Activated CD4-positive, alpha-beta T cell treated with anti-CD3 and anti-CD28 coated beads, Interleukin-2, amount 10 ng/mL, durations not matched to agents 24 days and 14 days (primary cell): ENCODE data around the gene PGLYRP4. TPM values are rescaled to one million over a fixed set of nuclear protein-coding genes. Genes with fewer than 3 reads are reported as not detected.
"Not testable (repeated sequence)": the region's sequence is repeated elsewhere in the genome, so short reads cannot be mapped to it uniquely, and the experiment has no call there.

Experiments used
- DNase-seq: peaks from one replicate; pipeline ENCODE4 v3.0.0; 2022
- H3K27ac Mint-ChIP-seq: one replicate; pipeline ENCODE4 v1.8.0; 2022; ENCODE audit warnings: mild to moderate bottlenecking, mixed read lengths
- H3K27me3 Mint-ChIP-seq: one replicate; pipeline ENCODE4 v1.8.0; 2022; ENCODE audit warnings: mixed read lengths
- H3K36me3 Mint-ChIP-seq: one replicate; pipeline ENCODE4 v1.8.0; 2022; ENCODE audit warnings: low read depth, mild to moderate bottlenecking, mixed read lengths
- H3K4me1 Mint-ChIP-seq: one replicate; pipeline ENCODE4 v1.8.0; 2021; ENCODE audit warnings: mixed read lengths
- H3K4me3 Mint-ChIP-seq: one replicate; pipeline ENCODE4 v1.8.0; 2022; ENCODE audit warnings: mild to moderate bottlenecking, moderate library complexity, mixed read lengths
- H3K9me3 Mint-ChIP-seq: one replicate; pipeline ENCODE4 v1.8.0; 2021; ENCODE audit warnings: mixed read lengths
- intact Hi-C: fragments of 100-400 bp; cut with micrococcal nuclease; formaldehyde crosslinking; loops from one replicate; pipeline ENCODE4 v1.15.1; 2023
- total RNA-seq: library from RNA; stranded (reverse); gene quantifications from 2 replicates; pipeline ENCODE4 v1.2.3, GENCODE V29; 2022

Gene PGLYRP4
- total RNA-seq, 1 donor from 2014 or later: not detected

DNA sequence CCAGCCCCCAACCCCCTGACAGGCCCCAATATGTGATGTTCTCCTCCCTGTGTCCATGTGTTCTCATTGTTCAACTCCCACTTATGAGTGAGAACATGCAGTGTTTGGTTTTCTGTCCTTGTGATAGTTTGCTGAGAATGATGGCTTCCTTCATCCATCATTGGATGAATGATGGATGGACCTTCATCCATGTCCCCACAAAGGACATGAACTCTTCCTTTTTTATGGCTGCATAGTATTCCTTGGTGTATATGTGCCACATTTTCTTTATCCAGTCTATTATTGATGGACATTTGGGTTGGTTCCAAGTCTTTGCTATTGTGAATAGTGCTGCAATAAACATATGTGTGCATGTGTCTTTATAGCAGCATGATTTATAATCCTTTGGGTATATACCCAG is 34.3 kb downstream of the PGLYRP4 start:
- H3K27me3 Mint-ChIP-seq: peaks cover 15% of the 10 kb centered on the region
- H3K4me3 Mint-ChIP-seq, DNase-seq, intact Hi-C loops, H3K27ac Mint-ChIP-seq, H3K4me1 Mint-ChIP-seq, H3K9me3 Mint-ChIP-seq, H3K36me3 Mint-ChIP-seq: not testable (repeated sequence)

DNA sequence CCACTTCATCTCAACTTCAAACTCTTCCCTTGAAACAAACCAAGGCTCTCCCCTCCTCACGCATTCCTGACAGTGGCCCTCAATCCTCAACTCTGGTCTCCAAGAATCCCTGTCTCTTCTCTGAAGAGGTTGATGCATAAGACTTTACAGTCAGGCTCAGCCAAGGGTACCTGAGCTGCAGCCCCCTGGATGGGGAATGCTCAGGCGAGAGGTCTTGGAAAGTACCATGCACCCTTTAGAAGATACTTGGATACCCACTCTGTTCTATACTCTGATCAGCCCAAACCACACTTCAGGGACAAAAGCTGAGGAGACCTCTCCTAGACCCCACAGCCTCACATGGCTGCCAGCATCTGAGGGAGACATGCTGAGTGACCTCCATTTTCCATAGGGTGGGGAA is 35.4 kb downstream of the PGLYRP4 start:
- Mint-ChIP-seq H3K4me3 (no peak overlapping the region), H3K27me3 (peaks cover 11% of the 10 kb centered on the region)
- intact Hi-C loops: no loop called here

DNA sequence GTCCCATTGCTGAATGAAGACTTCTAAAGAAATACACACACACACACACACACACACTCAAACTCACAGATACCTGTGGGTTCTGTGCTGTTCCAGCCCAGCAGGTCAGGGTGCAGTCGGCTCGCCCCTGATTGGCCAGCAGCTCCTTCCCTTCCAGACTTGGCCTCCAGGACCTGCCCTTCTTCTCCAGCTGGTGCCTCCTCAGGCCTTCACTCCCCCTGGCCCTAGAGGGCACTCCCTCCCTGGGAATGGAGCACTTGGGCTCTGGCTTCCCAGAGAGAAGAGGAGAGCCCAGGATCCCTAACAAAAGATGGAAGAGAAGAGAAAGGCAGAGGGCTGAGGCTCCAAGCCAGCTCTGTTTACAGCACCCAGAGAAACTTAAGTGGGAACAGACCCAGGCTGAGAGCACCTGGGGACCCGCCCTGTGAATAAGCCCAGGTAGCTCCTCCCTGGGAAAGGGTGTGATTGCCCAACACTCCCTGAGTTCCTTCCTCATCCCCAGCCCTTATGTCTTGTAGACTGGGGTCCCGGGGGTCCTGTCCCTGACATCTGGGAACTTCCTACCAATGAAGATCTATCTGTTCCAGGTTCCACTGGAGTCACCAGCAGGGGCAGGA is 36.0 kb downstream of the PGLYRP4 start, which contains the start of gene PGLYRP3:
Gene PGLYRP3 (minus strand): TSS at position 383 of the 617 bp plus-strand sequence. CDS start 2,287 bp downstream, outside the sequence.
- Mint-ChIP-seq H3K9me3 (no peaks in the 10 kb centered on the region), H3K36me3 (no peaks in the 10 kb centered on the region), H3K27ac (no peak within 1 kb of the TSS), H3K4me1 (no peaks in the 10 kb centered on the region), H3K27me3 (peaks cover 7% of the 10 kb centered on the region), H3K4me3 (no peak within 1 kb of the TSS)
- intact Hi-C loops: no loop called here
- DNase-seq: no peak

More for the DNA sequence above, 35.4 kb downstream of the PGLYRP4 start:
- Mint-ChIP-seq H3K27ac (no peak overlapping the region), H3K4me1 (no peaks in the 10 kb centered on the region), H3K9me3 (no peaks in the 10 kb centered on the region), H3K36me3 (no peaks in the 10 kb centered on the region)
- DNase-seq: no peak

GRCh38 chr1:153310526-153310925 is 38.1 kb downstream of the PGLYRP4 start:
- DNase-seq: peak; percentile 49

DNA sequence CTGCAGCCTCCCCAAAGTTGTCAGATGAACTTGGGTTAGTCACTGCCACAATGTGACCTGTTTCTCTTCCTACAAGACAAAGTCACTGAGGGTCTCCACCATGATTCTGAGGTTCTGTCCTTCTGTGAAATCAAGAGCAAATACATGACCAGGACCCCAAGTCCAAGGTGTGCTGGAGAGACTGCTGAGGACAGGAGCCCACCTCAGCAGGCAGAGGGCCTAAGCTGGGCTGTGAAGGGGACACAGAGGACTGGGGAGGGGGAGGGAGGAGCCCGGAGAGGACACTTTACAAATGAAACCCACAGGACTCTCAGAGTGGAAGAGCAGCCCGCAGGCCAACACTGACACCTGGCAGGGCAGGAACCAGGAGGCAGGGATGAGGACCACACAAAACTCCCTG is 39.2 kb downstream of the PGLYRP4 start:
- no peaks in the 10 kb centered on the region for H3K36me3 Mint-ChIP-seq
- intact Hi-C loops: no loop called here
- no peaks in the 10 kb centered on the region for H3K4me1 Mint-ChIP-seq
- peak; percentile 23 for DNase-seq
- H3K9me3 Mint-ChIP-seq: no peaks in the 10 kb centered on the region
- H3K27me3 Mint-ChIP-seq: peaks cover 4% of the 10 kb centered on the region
- H3K4me3 Mint-ChIP-seq: no peak overlapping the region
- no peak overlapping the region for H3K27ac Mint-ChIP-seq

More at GRCh38 chr1:153310526-153310925, 38.1 kb downstream of the PGLYRP4 start:
- Mint-ChIP-seq H3K27me3 (peaks cover 1% of the 10 kb centered on the region), H3K36me3 (no peaks in the 10 kb centered on the region), H3K4me1 (no peaks in the 10 kb centered on the region), H3K9me3 (no peaks in the 10 kb centered on the region), H3K27ac (no peak overlapping the region), H3K4me3 (no peak overlapping the region)
- intact Hi-C loops: no loop called here

DNA sequence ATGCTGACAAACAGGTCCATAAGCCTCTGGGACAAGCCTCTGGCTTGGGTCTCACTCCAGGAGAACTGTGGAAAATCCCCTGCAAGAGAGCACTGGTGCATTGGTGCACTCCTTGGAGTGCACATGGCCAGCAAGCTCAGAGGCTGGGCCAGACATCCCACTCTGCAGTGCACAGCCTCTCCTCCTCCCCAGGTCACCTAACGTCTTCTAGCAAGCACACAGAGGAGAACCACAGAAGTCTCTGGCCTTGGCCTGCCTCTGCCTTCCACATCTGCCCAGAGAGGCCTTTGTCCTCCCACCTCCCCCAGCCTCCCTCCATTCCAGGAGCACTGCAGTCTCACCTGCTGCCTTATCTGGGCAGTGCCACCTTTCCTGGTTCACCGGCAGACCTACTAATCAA is 40.1 kb downstream of the PGLYRP4 start:
- Mint-ChIP-seq H3K9me3 (no peaks in the 10 kb centered on the region), H3K4me1 (no peaks in the 10 kb centered on the region), H3K36me3 (no peaks in the 10 kb centered on the region), H3K27me3 (peaks cover 4% of the 10 kb centered on the region), H3K27ac (no peak overlapping the region), H3K4me3 (no peak overlapping the region)
- no peak for DNase-seq
- intact Hi-C loops: no loop called here

DNA sequence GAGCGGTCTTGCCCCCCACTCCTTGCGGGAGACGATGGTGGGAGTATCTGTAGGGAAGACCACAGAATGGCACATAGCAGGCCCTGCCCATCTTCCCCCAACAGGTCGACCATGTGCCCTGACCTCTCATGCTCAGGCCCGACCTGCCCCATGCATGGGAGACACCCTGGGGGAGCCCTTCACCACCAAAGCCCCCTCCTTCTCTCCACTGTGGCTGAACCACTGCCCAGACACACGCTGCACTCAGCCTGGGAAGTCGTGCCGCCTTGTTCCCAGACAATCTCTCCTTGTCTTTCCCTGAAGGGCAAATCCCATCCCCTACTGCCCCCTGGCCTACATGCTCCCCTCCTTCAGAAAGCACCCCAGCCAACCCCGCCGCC is 41.4 kb downstream of the PGLYRP4 start:
- Mint-ChIP-seq H3K4me3 (no peak overlapping the region), H3K4me1 (no peaks in the 10 kb centered on the region), H3K27me3 (peaks cover 4% of the 10 kb centered on the region), H3K36me3 (no peaks in the 10 kb centered on the region), H3K9me3 (no peaks in the 10 kb centered on the region), H3K27ac (no peak overlapping the region)
- intact Hi-C loops: no loop called here
- no peak for DNase-seq

DNA sequence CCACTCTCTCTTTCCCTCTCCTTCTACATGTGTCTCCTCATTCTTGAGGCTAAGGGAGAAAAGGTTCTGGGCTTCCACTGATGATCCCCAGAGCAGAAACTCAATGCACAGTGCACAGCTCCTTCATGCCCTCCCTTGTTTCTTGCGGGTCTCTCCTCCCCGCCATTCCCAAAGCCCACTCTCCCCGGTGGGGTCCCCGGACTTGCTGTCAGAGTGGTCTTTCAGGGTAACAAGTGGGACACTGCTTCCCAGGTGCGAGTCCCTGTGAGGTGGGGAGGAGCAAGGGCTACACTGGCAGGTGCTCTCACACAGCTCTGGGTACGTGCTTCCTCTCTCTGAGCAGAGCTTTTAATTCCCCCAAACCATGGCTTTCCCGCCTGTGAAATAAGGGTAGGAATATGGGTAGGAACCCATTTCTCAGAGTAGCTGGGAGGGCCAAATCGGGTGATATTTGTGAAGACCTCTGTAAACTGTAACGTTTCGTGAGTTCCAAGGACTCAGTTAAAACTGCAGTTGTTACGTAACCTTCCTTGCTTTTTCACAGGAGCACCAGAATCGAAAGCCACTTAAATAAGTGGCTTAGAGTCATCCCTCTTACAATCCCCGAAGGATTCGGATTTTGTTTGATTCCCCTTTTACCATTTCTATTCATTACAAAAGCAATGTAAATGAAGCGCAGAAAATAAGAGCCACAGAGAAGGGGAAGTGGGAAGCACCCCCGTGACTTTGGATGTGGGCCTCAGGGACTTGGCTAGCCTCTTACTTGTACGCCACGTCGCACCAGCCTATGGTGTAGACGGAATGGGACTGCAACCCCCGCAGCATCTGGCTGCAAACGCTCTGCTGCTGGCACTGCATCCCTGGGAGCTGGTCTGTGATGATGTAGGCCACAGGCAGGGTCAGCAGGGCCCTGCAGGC is 42.1 kb downstream of the PGLYRP4 start:
- no peaks in the 10 kb centered on the region for H3K4me1 Mint-ChIP-seq
- H3K9me3 Mint-ChIP-seq: no peaks in the 10 kb centered on the region
- DNase-seq: no peak
- no peaks in the 10 kb centered on the region for H3K36me3 Mint-ChIP-seq
- intact Hi-C loops: no loop called here
- H3K27ac Mint-ChIP-seq: no peak overlapping the region
- no peak overlapping the region for H3K4me3 Mint-ChIP-seq
- H3K27me3 Mint-ChIP-seq: peaks cover 4% of the 10 kb centered on the region

DNA sequence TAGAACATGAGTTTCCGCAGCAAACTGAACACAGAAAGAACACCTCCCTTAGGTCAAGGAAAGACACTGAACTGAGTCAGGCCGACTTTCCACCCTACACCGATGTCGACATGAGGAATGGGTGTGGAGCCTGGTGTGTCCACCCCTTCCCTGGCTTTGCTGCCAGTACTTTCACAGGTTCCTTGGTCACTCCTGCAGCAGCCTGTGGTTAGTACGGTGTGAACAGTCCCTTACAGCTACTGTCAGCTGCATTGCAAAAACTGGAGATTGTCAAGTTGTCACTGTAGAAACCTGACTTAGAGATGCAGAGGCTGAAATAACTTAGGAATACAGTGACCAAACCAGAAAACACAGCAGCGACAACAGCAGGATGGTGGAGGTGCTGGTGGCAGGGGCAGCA is 43.0 kb downstream of the PGLYRP4 start:
- no peaks in the 10 kb centered on the region for H3K4me1 Mint-ChIP-seq
- H3K9me3 Mint-ChIP-seq: no peaks in the 10 kb centered on the region
- H3K4me3 Mint-ChIP-seq: no peak overlapping the region
- no peaks in the 10 kb centered on the region for H3K36me3 Mint-ChIP-seq
- H3K27me3 Mint-ChIP-seq: peaks cover 4% of the 10 kb centered on the region
- intact Hi-C loops: no loop called here
- no peak overlapping the region for H3K27ac Mint-ChIP-seq
- DNase-seq: no peak

DNA sequence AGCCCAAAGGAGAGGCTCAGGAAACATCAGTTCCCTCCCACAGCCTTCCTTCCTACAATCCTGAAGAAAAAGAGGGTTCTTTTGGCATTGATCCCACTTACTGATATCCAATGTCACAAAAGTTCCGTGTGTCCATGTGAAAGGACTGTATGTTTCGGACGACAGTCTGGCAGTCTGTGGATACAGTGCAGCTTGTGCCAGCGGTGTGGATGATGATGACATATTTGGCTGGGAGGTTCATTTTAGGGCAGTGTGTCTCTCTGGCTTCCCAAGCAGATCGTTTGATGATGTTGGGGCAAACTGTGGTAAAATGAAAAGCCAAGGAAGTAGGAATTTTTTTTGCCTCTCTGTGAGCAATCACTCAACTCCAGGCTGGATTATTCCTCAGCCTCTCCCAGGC is 46.3 kb downstream of the PGLYRP4 start:
- H3K4me3 Mint-ChIP-seq: no peak overlapping the region

DNA sequence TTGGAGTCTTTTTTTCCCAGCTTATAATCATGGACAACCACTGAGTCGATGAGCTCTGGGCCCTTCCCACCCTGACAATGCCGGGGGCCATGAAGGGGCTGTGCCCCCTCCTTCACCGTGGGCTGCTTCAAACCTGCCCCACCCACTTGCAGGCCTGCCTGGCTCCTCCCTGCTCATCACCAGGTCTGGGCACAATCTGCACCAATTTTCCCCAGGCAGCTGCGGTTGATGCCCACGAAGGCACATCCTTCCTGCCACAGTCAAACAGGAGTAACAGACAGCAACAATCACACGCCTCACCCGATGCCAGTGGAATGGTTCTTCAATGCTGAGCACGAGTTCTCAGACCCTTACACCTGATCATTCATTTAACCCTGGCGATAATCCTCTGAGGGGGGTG is 54.8 kb downstream of the PGLYRP4 start:
- Mint-ChIP-seq H3K27me3 (peaks cover 4% of the 10 kb centered on the region), H3K27ac (no peak overlapping the region), H3K4me1 (peaks cover 8% of the 10 kb centered on the region), H3K36me3 (no peaks in the 10 kb centered on the region), H3K9me3 (no peaks in the 10 kb centered on the region), H3K4me3 (no peak overlapping the region)
- intact Hi-C loops: no loop called here
- DNase-seq: no peak

More for the DNA sequence above, 46.3 kb downstream of the PGLYRP4 start:
- H3K4me1 Mint-ChIP-seq: no peaks in the 10 kb centered on the region
- H3K9me3 Mint-ChIP-seq: no peaks in the 10 kb centered on the region
- DNase-seq: no peak
- H3K27me3 Mint-ChIP-seq: peaks cover 4% of the 10 kb centered on the region
- H3K36me3 Mint-ChIP-seq: no peaks in the 10 kb centered on the region
- intact Hi-C loops: no loop called here
- H3K27ac Mint-ChIP-seq: no peak overlapping the region

DNA sequence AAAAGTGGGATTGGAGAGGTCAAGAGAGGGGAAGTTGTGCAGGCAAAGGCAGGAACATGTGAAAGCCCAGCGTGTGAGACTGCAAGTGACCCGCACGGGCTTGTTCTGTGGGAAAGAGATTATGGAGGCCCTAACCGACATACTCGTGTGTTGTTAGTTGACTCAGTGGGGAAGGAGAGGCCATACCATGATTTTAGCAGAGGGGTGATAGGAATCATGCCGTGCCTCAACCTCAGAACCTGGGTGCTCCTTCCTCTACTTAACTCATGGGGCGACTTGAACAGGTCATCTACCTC is 55.2 kb downstream of the PGLYRP4 start:
- no peaks in the 10 kb centered on the region for H3K36me3 Mint-ChIP-seq
- H3K27ac Mint-ChIP-seq: no peak overlapping the region
- peaks cover 4% of the 10 kb centered on the region for H3K27me3 Mint-ChIP-seq
- DNase-seq: no peak
- H3K4me1 Mint-ChIP-seq: peaks cover 8% of the 10 kb centered on the region
- intact Hi-C loops: no loop called here
- no peaks in the 10 kb centered on the region for H3K9me3 Mint-ChIP-seq
- H3K4me3 Mint-ChIP-seq: no peak overlapping the region

DNA sequence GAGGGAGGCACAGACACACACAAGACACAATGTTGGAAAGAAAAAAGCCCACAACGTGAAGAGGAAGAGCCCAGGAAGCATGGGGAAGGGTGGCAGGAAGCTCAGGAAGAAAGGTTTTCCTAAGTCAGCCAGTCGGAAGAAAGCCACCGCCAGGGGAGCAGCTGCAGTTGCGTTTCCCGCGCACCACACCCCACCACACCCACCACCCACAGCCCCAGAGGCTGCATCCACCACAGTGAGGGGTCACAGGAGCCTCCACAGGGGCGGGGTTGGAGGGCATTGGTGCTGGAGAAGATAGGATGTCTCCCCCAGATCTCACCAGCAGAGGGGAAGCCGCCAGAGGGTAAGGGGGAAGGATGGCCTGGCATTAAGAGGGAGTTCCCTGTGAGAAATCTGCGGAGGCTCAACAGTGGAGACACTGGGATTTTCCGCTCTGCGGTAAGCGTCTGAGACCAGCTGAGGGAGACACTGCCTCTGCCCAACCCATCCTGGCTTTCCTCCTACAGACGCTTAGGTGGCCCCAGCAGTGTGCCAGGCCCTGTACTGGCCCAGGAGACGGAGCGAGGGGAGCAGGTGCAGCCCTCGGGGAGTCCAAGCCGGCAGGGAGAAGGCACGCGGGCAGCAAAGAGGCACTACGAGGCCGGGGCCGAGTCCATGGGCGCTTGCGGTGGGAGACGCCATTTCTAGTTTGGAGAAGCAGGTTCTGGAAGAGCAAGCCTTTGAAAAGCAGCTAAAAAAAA is 55.7 kb downstream of the PGLYRP4 start:
- Mint-ChIP-seq H3K4me3 (no peak overlapping the region), H3K27ac (no peak overlapping the region)
- intact Hi-C loops: no loop called here

DNA sequence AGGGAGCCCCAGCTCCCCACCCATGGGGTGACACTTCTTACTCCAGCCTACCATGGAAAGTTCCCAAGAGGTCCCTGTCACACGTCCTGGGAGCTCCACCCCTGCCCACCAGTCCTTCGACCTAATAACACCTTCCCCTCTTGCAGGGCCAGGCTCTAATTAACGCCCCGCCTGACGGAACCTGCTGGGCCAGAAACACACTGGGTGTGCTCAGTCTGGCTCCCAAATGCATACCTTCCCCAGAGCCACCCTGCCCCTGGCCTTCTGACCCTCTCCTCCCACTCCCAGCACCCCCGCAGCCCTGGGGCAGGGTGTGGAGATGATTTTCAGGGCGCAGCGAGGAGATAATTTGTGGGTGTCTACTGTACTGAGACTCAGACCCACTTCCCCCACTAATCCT is 56.5 kb downstream of the PGLYRP4 start:
- Mint-ChIP-seq H3K27ac (no peak overlapping the region), H3K27me3 (peaks cover 4% of the 10 kb centered on the region), H3K9me3 (no peaks in the 10 kb centered on the region), H3K4me3 (no peak overlapping the region), H3K36me3 (no peaks in the 10 kb centered on the region), H3K4me1 (peaks cover 8% of the 10 kb centered on the region)
- intact Hi-C loops: no loop called here
- DNase-seq: no peak

More for the DNA sequence above, 55.7 kb downstream of the PGLYRP4 start:
- Mint-ChIP-seq H3K27me3 (peaks cover 4% of the 10 kb centered on the region), H3K36me3 (no peaks in the 10 kb centered on the region), H3K4me1 (peaks cover 8% of the 10 kb centered on the region), H3K9me3 (no peaks in the 10 kb centered on the region)
- no peak for DNase-seq
